ENCODE results near the gene SCYGR4. TPM values are rescaled to one million over a fixed set of nuclear protein-coding genes. Genes with fewer than 3 reads are reported as not detected.

SCYGR4 gene
- not detected for total RNA-seq

DNA sequence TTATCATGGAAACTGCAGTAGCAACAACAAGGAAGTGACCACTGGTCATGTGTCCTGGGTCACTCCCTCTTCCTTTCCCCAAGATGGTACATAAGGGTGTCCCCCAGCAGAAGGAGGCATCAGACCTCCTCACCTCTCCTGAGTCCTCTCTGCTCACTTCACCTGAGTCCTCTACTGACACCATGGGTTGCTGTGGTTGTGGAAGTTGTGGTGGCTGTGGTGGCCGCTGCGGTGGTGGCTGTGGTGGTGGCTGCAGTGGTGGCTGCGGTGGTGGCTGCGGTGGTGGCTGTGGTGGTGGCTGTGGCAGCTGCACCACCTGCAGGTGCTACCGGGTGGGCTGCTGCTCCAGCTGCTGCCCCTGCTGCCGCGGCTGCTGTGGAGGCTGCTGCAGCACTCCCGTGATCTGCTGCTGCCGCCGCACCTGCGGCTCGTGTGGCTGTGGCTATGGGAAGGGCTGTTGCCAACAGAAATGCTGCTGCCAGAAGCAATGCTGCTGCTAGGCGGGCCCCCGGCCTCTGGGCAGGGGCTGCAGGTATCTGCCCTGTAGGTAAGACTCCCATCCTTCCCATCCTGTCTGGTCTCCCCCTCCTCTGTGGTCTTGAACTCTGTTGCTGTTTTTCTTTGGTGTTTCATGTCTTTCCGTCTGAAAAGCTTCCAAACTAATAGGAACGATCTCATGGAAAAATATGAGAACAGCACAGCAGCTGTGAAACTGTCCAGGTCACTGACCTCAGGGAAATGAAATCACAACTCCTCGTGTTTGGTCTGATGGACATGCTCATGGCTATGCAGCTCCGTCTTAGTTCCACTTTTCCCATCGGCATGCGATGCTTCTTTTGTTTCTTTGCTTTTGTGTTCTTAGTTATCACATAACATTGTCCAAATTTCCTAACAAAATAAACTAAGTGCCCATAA lies at the start of gene SCYGR4:
Gene SCYGR4 (plus strand): TSS at position 183 of the 915 bp plus-strand sequence. CDS start 0 bp downstream, at position 183.
- intact Hi-C loops (cut with DNase I; ENCODE audit: low total_unique reads), result no loop called here
- no peak within 1 kb of the TSS for H3K27ac ChIP-seq
- TF ChIP-seq, protein P1, sequence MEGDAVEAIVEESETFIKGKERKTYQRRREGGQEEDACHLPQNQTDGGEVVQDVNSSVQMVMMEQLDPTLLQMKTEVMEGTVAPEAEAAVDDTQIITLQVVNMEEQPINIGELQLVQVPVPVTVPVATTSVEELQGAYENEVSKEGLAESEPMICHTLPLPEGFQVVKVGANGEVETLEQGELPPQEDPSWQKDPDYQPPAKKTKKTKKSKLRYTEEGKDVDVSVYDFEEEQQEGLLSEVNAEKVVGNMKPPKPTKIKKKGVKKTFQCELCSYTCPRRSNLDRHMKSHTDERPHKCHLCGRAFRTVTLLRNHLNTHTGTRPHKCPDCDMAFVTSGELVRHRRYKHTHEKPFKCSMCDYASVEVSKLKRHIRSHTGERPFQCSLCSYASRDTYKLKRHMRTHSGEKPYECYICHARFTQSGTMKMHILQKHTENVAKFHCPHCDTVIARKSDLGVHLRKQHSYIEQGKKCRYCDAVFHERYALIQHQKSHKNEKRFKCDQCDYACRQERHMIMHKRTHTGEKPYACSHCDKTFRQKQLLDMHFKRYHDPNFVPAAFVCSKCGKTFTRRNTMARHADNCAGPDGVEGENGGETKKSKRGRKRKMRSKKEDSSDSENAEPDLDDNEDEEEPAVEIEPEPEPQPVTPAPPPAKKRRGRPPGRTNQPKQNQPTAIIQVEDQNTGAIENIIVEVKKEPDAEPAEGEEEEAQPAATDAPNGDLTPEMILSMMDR (IDR thresholded peaks at IDR 0.05), result no peak
- TF ChIP-seq POLR2A (IDR thresholded peaks at IDR 0.05) (no peak), POLR2AphosphoS5 (IDR thresholded peaks at IDR 0.05) (no peak)

GRCh38 chr2:227568852-227569169 lies 48.5 kb upstream of the SCYGR4 start:
- Histone ChIP-seq H3K4me1 (no peaks in the 10 kb centered on the region), H3K27ac (no peak overlapping the region), H3K36me3 (no peaks in the 10 kb centered on the region), H3K27me3 (no peaks in the 10 kb centered on the region), H3K4me3 (no peak overlapping the region), H3K9me3 (no peaks in the 10 kb centered on the region)
- no peak for DNase-seq (ENCODE audit: low spot score in 2 of 2)
- intact Hi-C loops (cut with DNase I; ENCODE audit: low total_unique reads), result no loop called here
- no peak for TF ChIP-seq POLR2AphosphoS5 (IDR thresholded peaks at IDR 0.05)
- no peak for TF ChIP-seq POLR2A (IDR thresholded peaks at IDR 0.05)
- TF ChIP-seq, protein P1 (IDR thresholded peaks at IDR 0.05), result no peak

More for the DNA sequence above, at the start of gene SCYGR4:
- Histone ChIP-seq H3K27me3 (peaks cover 0 to 7% of the 10 kb centered on the region in 2 donors), H3K4me1 (no peaks in the 10 kb centered on the region), H3K36me3 (no peaks in the 10 kb centered on the region), H3K9me3 (no peaks in the 10 kb centered on the region), H3K4me3 (no peak within 1 kb of the TSS)
- no peak for DNase-seq (ENCODE audit: low spot score in 2 of 2)

DNA sequence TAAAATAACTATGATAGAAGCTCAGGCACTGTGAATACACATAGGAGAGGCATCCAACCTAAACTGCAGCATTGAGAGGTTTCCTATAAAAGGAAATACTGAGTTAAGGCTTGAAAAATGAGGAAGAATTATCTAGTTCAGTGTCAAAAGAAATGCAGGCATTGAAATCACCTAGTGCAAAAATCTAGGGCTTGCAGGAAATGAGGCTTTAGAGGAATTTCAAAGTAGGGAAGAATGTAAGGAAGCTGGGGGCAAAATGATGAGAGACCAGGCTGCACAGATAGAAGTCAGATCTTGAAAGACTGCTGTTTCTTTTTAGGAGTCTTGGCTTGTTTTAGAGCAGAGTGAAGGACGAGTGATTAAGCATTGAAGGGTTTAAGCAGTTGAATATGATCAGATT lies 46.7 kb upstream of the SCYGR4 start:
- Histone ChIP-seq H3K4me3 (no peak overlapping the region), H3K27me3 (no peaks in the 10 kb centered on the region), H3K27ac (no peak overlapping the region), H3K9me3 (no peaks in the 10 kb centered on the region), H3K4me1 (no peaks in the 10 kb centered on the region), H3K36me3 (no peaks in the 10 kb centered on the region)
- DNase-seq (ENCODE audit: low spot score in 2 of 2), result no peak
- intact Hi-C loops (cut with DNase I; ENCODE audit: low total_unique reads), result no loop called here
- TF ChIP-seq POLR2A (IDR thresholded peaks at IDR 0.05) (no peak), POLR2AphosphoS5 (IDR thresholded peaks at IDR 0.05) (no peak)
- TF ChIP-seq, protein P1 (IDR thresholded peaks at IDR 0.05), result no peak

GRCh38 chr2:227576110-227576509 lies 41.2 kb upstream of the SCYGR4 start:
- H3K36me3 ChIP-seq, result no peaks in the 10 kb centered on the region
- intact Hi-C loops (cut with DNase I; ENCODE audit: low total_unique reads), result no loop called here
- no peak overlapping the region for H3K4me3 ChIP-seq
- H3K9me3 ChIP-seq, result no peaks in the 10 kb centered on the region
- TF ChIP-seq, protein P1 (IDR thresholded peaks at IDR 0.05), result no peak
- no peak for TF ChIP-seq POLR2A (IDR thresholded peaks at IDR 0.05)
- no peak for TF ChIP-seq POLR2AphosphoS5 (IDR thresholded peaks at IDR 0.05)
- no peaks in the 10 kb centered on the region for H3K4me1 ChIP-seq
- DNase-seq (ENCODE audit: low spot score in 2 of 2), result no peak
- H3K27ac ChIP-seq, result no peak overlapping the region
- H3K27me3 ChIP-seq, result no peaks in the 10 kb centered on the region

DNA sequence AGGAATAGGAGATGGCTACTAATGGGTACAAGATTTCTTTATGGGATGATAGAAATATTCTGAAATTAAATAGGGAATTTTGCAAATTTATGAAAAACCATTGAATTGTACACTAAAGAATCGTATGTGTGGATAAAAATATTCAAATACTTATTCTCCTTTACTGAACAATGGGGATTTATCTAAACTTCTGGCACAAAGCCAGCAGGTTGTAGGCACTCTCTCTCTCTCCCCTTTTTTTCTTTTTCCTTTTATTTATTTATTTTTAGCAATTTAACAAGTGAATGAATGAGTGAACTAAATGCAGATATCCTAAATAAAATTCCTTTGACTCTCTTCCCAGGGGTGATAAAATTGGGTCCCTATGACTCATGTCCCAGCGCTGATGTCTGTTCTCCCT lies 40.5 kb upstream of the SCYGR4 start:
- TF ChIP-seq, protein P1 (IDR thresholded peaks at IDR 0.05), result no peak
- TF ChIP-seq POLR2AphosphoS5 (IDR thresholded peaks at IDR 0.05), result no peak
- no peak for TF ChIP-seq POLR2A (IDR thresholded peaks at IDR 0.05)
- no peak overlapping the region for H3K4me3 ChIP-seq

More for the DNA sequence above, 40.5 kb upstream of the SCYGR4 start:
- no peak for DNase-seq (ENCODE audit: low spot score in 2 of 2)
- intact Hi-C loops (cut with DNase I; ENCODE audit: low total_unique reads), result no loop called here
- Histone ChIP-seq H3K4me1 (no peaks in the 10 kb centered on the region), H3K27me3 (no peaks in the 10 kb centered on the region), H3K9me3 (no peaks in the 10 kb centered on the region), H3K36me3 (no peaks in the 10 kb centered on the region), H3K27ac (no peak overlapping the region)

Measured in breast epithelium (tissue), 4 donors.